22Rv1 (cell line): ENCODE data around the gene CTRL.

Source experiments
- H3K27ac ChIP-seq: fragments of 450-650 bp; 2 replicates; pipeline ENCODE4 v1.5.1; 2017
- CTCF ChIP-seq: fragments of 450-650 bp; IDR thresholded peaks from 2 replicates; pipeline ENCODE4 v1.5.1; 2017; ENCODE audit warnings: mild to moderate bottlenecking
- ZFX ChIP-seq: fragments of 450-650 bp; IDR thresholded peaks from 2 replicates; pipeline ENCODE4 v1.6.1; 2017; ENCODE audit warnings: antibody characterized with exemption, borderline replicate concordance

Gene CTRL

GRCh38 chr16:67965668-67966548 lies 34.2 kb upstream of the CTRL start:
- TF ChIP-seq CTCF: no peak
- no peak for TF ChIP-seq ZFX
- 0 out of 2 replicates have a peak overlapping the region, but pooled peaks have one; percentile 1 for H3K27ac ChIP-seq

GRCh38 chr16:67964477-67965131 lies 32.9 kb upstream of the CTRL start:
- no peak overlapping the region for H3K27ac ChIP-seq
- TF ChIP-seq CTCF (no peak), ZFX (no peak)

DNA sequence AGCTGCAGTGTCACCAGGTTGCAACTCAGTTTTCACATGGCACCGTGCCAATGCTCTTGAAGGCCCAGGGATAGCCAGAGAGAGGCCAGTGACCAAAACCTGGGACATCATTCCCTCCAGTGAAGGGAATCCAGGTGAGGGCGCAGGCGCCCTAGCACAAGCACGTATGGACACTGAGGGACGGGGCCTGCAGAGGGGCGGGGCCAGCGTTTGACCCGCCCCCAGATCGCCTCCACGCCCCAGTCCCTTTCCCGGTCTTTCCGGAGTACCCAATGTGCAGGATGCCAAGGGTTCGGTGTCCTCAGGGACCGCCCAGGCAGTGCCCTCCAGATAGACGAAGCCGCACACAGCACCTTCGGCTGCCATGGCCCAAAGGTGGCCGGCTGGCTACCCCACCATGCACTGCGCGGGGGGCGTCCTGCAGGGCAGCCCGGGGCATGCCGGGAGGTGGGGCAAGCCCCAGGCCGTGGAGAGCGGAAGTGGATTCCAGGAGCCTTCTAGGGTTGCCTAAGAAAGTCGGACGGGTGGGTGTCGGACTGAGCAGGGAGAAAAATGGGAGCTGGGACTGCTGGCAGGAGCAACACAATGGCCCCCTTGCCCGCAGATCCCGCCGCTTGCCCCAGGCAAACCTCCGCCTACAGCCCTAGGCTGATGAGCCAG lies 32.1 kb upstream of the CTRL start:
- H3K27ac ChIP-seq: no peak overlapping the region
- TF ChIP-seq CTCF: no peak
- no peak for TF ChIP-seq ZFX

DNA sequence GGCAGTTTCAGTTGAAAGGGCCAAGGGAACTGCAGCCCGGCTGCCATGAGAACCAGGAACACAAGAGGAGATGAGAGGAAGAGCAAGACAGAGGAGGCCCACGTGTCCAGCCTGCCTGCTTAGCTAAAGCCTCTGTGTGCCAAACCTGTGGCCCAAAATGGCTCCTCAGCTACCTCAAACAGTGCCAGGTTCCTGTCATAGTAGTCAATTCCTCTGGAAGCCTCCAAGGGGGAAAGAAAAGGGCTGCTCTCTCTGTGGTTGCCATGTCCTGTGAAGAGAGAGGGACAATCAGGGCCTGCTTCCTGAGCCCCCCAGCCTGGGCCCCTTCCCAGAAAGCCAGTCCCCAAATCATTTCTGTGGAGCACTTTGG lies 31.6 kb upstream of the CTRL start:
- no peak for TF ChIP-seq ZFX
- no peak for TF ChIP-seq CTCF
- no peak overlapping the region for H3K27ac ChIP-seq

- H3K27ac ChIP-seq: no peak overlapping the region
These were observed 30.5 kb upstream of the CTRL start for GRCh38 chr16:67962135-67962534.

DNA sequence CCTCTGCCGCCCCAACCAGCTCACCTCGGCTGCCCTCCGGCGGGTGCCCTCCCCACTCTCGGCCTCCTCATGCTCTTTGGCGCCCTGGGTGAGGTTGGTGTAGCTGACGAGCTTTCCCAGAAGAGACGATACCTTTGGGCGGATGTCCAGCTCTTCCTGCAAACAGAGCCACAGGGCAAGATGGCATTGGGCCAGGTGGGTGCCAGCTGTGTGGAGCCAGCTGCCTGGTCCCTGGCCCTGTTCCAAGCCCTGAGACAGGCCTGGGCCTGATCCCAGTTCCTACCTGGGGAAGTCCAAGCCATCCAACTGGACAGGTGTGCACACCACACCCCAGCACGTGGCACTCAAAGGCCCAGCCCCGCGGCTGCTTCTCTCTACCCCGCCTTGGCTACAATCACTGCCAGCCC lies 29.9 kb upstream of the CTRL start:
- H3K27ac ChIP-seq: no peak overlapping the region
- TF ChIP-seq ZFX (no peak), CTCF (no peak)

More at GRCh38 chr16:67962135-67962534, 30.5 kb upstream of the CTRL start:
- no peak for TF ChIP-seq ZFX
- TF ChIP-seq CTCF: no peak
